CD4-positive, alpha-beta T cell (primary cell): ENCODE measurements around the gene MAP3K21. TPM values are rescaled to one million over a fixed set of nuclear protein-coding genes. Genes with fewer than 3 reads are reported as not detected.

Experiments
- ATAC-seq: fragments of 200-7000 bp; cut with Tn5 transposase; one replicate; pipeline ENCODE4 v1.10.0; 2022; ENCODE audit warnings: mild to moderate bottlenecking; ENCODE audit not compliant: poor library complexity
- CTCF ChIA-PET: fragments of 350-600 bp; sonication (Branson Sonifier 250); formaldehyde crosslinking; loops from one replicate; lab custom pipeline; 2021; ENCODE audit warnings: antibody characterized with exemption, inconsistent platforms; lab: Charles Lee
- POLR2A ChIA-PET: fragments of 350-600 bp; sonication (Branson Sonifier 250); formaldehyde crosslinking; loops from one replicate; lab custom pipeline; 2021; ENCODE audit warnings: antibody characterized with exemption, inconsistent platforms; lab: Charles Lee
- DNase-seq, 14 experiments: peaks; one replicate each; pipeline ENCODE4 v3.0.0-alpha.2; 2013 to 2020; ENCODE audit warnings: mixed read lengths in 2 of 14
- H3K27ac ChIP-seq, 2 donors: one replicate each; pipeline versions ENCODE4 v1.5.1 to v1.7.0; 2013; ENCODE audit warnings: low read length in 2 of 2, low read depth in 1 of 2, mild to moderate bottlenecking in 1 of 2
- H3K27me3 ChIP-seq, 2 experiments: 1 replicate in 1 of 2; 2 replicates in 1 of 2; pipeline versions ENCODE4 v1.6.1 to v1.7.0; 2013; ENCODE audit warnings: low read length in 2 of 2, control low read depth in 1 of 2, mild to moderate bottlenecking in 1 of 2, moderate library complexity in 1 of 2; ENCODE audit not compliant: insufficient read depth in 2 of 2, control insufficient read depth in 1 of 2
- H3K36me3 ChIP-seq: one replicate; pipeline ENCODE4 v1.6.1; 2013; ENCODE audit warnings: low read length, control low read depth; ENCODE audit not compliant: insufficient read depth
- H3K4me1 ChIP-seq: one replicate; pipeline ENCODE4 v1.6.1; 2013; ENCODE audit warnings: low read length, control low read depth; ENCODE audit not compliant: insufficient read depth
- H3K4me3 ChIP-seq: one replicate; pipeline ENCODE4 v1.5.1; 2013; ENCODE audit warnings: mild to moderate bottlenecking, low read length, moderate library complexity
- H3K9me3 ChIP-seq, 2 experiments: 1 replicate in 1 of 2; 2 replicates in 1 of 2; pipeline versions ENCODE4 v1.6.1 to v1.7.0; 2013; ENCODE audit warnings: low read length in 2 of 2, mild to moderate bottlenecking in 2 of 2, control low read depth in 1 of 2, moderate library complexity in 1 of 2; ENCODE audit not compliant: control insufficient read depth in 1 of 2, insufficient read depth in 1 of 2
- H3K27ac Mint-ChIP-seq: one replicate; pipeline ENCODE4 v1.8.0; 2020; ENCODE audit warnings: mixed read lengths
- H3K27me3 Mint-ChIP-seq: one replicate; pipeline ENCODE4 v1.8.0; 2021; ENCODE audit warnings: mixed read lengths
- H3K36me3 Mint-ChIP-seq: one replicate; pipeline ENCODE4 v1.8.0; 2021; ENCODE audit warnings: low read depth, mixed read lengths
- H3K4me1 Mint-ChIP-seq: one replicate; pipeline ENCODE4 v1.8.0; 2021; ENCODE audit warnings: low read depth, mixed read lengths
- H3K4me3 Mint-ChIP-seq: one replicate; pipeline ENCODE4 v1.8.0; 2020; ENCODE audit warnings: mild to moderate bottlenecking, mixed read lengths
- H3K9me3 Mint-ChIP-seq: one replicate; pipeline ENCODE4 v1.8.0; 2020; ENCODE audit warnings: mixed read lengths
- intact Hi-C, 2 experiments: fragments of 100-400 bp; cut with DNase I in 1 of 2; cut with micrococcal nuclease in 1 of 2; formaldehyde crosslinking; loops; one replicate each; pipeline versions ENCODE4 v1.15.1 to v1.9.0; 2023 to 2025; cut with DNase I, micrococcal nuclease
- total RNA-seq, 174 experiments: library from RNA in 2 of 174; stranded (reverse) in 2 of 174; gene quantifications; one replicate each; pipeline ENCODE4 v1.2.3 and lab custom pipeline; 2021 to 2026
- TF ChIP-seq, protein P1 (sequence below): fragments of 200-600 bp; IDR thresholded peaks from one replicate; pipeline ENCODE4 v1.8.0; 2022; ENCODE audit warnings: antibody characterized with exemption, mild to moderate bottlenecking

MAP3K21 gene
- total RNA-seq, 2 experiments from 2014 or later: 0.95 to 0.99 TPM

- Mint-ChIP-seq H3K36me3 (no peaks in the 10 kb centered on the region), H3K4me1 (peaks cover 36% of the 10 kb centered on the region), H3K4me3 (peak within 1 kb of the TSS; percentile 89), H3K27me3 (no peaks in the 10 kb centered on the region), H3K27ac (peak within 1 kb of the TSS; percentile 79), H3K9me3 (no peaks in the 10 kb centered on the region)
- no peaks in the 10 kb centered on the region for H3K9me3 ChIP-seq
- POLR2A ChIA-PET: interaction anchor here (0.8 to 1.4 kb wide), 5 partner anchors 8 to 33 kb away, joined by 3 to 8 read pairs (median 4); partner anchors contain the start of gene MAP3K21
- TF ChIP-seq, protein P1, sequence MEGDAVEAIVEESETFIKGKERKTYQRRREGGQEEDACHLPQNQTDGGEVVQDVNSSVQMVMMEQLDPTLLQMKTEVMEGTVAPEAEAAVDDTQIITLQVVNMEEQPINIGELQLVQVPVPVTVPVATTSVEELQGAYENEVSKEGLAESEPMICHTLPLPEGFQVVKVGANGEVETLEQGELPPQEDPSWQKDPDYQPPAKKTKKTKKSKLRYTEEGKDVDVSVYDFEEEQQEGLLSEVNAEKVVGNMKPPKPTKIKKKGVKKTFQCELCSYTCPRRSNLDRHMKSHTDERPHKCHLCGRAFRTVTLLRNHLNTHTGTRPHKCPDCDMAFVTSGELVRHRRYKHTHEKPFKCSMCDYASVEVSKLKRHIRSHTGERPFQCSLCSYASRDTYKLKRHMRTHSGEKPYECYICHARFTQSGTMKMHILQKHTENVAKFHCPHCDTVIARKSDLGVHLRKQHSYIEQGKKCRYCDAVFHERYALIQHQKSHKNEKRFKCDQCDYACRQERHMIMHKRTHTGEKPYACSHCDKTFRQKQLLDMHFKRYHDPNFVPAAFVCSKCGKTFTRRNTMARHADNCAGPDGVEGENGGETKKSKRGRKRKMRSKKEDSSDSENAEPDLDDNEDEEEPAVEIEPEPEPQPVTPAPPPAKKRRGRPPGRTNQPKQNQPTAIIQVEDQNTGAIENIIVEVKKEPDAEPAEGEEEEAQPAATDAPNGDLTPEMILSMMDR: no peak
- peaks cover 12% of the 10 kb centered on the region for H3K4me1 ChIP-seq
- CTCF ChIA-PET: interaction anchor here (1.0 to 1.5 kb wide), 5 partner anchors 9 to 1015 kb away, joined by 3 to 5 read pairs (median 3); no protein-coding TSS in a partner anchor
- no peaks in the 10 kb centered on the region for H3K27me3 ChIP-seq
- peak within 1 kb of the TSS; percentile 65 for H3K4me3 ChIP-seq
- peak; percentile 28 to 87 (median 62) for DNase-seq
- peak; percentile 79 for ATAC-seq
- intact Hi-C loops: loop anchor here (2.0 kb wide), 2 partner anchors 15 to 31 kb away; partner anchors contain the start of gene MAP3K21 (in 1 of the 2)
- peaks cover 2% of the 10 kb centered on the region for H3K36me3 ChIP-seq
- peak within 1 kb of the TSS; percentile 36 to 60 for H3K27ac ChIP-seq
Observed at GRCh38 chr1:233295237-233295974, 32.1 kb upstream of the MAP3K21 start, which contains the start of gene PCNX2. PCNX2 (minus strand) TSS chr1:233295725; CDS start chr1:233295478, 247 bp downstream.

DNA sequence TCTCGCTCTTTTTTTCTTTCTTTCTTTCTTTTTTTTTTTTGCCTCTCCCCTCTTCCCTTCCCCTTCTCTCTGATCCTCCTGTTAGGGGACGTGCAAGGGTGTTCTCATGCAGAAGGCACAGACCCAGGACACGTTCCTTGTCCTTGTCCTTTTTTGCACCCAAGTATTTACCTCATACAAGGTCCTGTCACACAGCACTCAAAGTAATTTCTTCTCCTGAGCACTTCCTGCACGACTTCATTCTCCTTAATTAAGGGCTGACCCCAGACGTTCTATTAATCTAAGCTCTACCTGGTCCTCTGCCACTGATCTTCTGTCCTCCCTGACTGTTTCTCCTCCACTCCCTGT is 31.6 kb upstream of the MAP3K21 start:
- peak overlapping the region; percentile 89 for H3K4me3 Mint-ChIP-seq
- peaks cover 34% of the 10 kb centered on the region for H3K4me1 Mint-ChIP-seq
- H3K9me3 Mint-ChIP-seq: no peaks in the 10 kb centered on the region
- Histone ChIP-seq H3K4me3 (peak overlapping the region; percentile 65), H3K27ac (peak overlapping the region in 1 of 2 donors; percentile 32), H3K27me3 (no peaks in the 10 kb centered on the region), H3K9me3 (no peaks in the 10 kb centered on the region), H3K36me3 (no peaks in the 10 kb centered on the region), H3K4me1 (peaks cover 12% of the 10 kb centered on the region)
- H3K27me3 Mint-ChIP-seq: no peaks in the 10 kb centered on the region
- TF ChIP-seq, protein P1: no peak
- DNase-seq (peak in 1 of 14 experiments; percentile 10), ATAC-seq (no peak)
- CTCF ChIA-PET: interaction anchor here (1.3 to 1.5 kb wide), 3 partner anchors 9 to 1014 kb away, joined by 3 to 5 read pairs (median 4); no protein-coding TSS in a partner anchor
- no peaks in the 10 kb centered on the region for H3K36me3 Mint-ChIP-seq
- intact Hi-C loops: loop anchor here (2.0 kb wide), 3 partner anchors 15 to 31 kb away; partner anchors contain the start of gene MAP3K21 (in 1 of the 2)
- peak overlapping the region; percentile 79 for H3K27ac Mint-ChIP-seq
- POLR2A ChIA-PET: interaction anchor here (0.8 to 1.3 kb wide), 2 partner anchors 17 to 32 kb away, joined by 3 to 8 read pairs; partner anchors contain the start of gene MAP3K21

GRCh38 chr1:233299450-233299849 is 28.1 kb upstream of the MAP3K21 start:
- intact Hi-C loops: no loop called here

More at GRCh38 chr1:233299450-233299849, 28.1 kb upstream of the MAP3K21 start:
- H3K4me1 ChIP-seq: peaks cover 10% of the 10 kb centered on the region
- no peak for ATAC-seq
- ChIA-PET CTCF (no interaction called here), POLR2A (no interaction called here)
- H3K27ac Mint-ChIP-seq: no peak overlapping the region
- no peak overlapping the region for H3K4me3 Mint-ChIP-seq
- peaks cover 13% of the 10 kb centered on the region for H3K4me1 Mint-ChIP-seq
- no peaks in the 10 kb centered on the region for H3K27me3 ChIP-seq
- no peak overlapping the region for H3K4me3 ChIP-seq
- TF ChIP-seq, protein P1: no peak
- peaks cover 3% of the 10 kb centered on the region for H3K27me3 Mint-ChIP-seq
- no peaks in the 10 kb centered on the region for H3K36me3 ChIP-seq
- H3K9me3 ChIP-seq: no peaks in the 10 kb centered on the region
- no peaks in the 10 kb centered on the region for H3K36me3 Mint-ChIP-seq
- H3K27ac ChIP-seq: no peak overlapping the region
- no peaks in the 10 kb centered on the region for H3K9me3 Mint-ChIP-seq
- no peak for DNase-seq
